Activated CD8-positive, alpha-beta T cell treated with anti-CD3 and anti-CD28 coated beads for 36 hours (primary cell): ENCODE data around the gene GAGE13. TPM values are rescaled to one million over a fixed set of nuclear protein-coding genes. Genes with fewer than 3 reads are reported as not detected.
A peak's percentile ranks its signal among the peaks of the same experiment; 100 is the strongest.
"Not testable (repeated sequence)": the region's sequence is repeated elsewhere in the genome, so short reads cannot be mapped to it uniquely, and the experiment has no call there.

Experiments used
- ATAC-seq: fragments of 200-7000 bp; cut with Tn5 transposase; one replicate; pipeline ENCODE4 v1.10.0; 2021; ENCODE audit warnings: mild to moderate bottlenecking, moderate library complexity
- CTCF ChIA-PET: fragments of 350-600 bp; sonication (Branson Sonifier 250); formaldehyde crosslinking; loops from one replicate; lab custom pipeline; 2021; ENCODE audit warnings: antibody characterized with exemption; lab: Charles Lee
- POLR2A ChIA-PET: fragments of 350-600 bp; sonication (Branson Sonifier 250); formaldehyde crosslinking; loops from one replicate; lab custom pipeline; 2021; ENCODE audit warnings: antibody characterized with exemption; lab: Charles Lee
- DNase-seq: peaks from one replicate; pipeline ENCODE4 v3.0.0-alpha.2; 2020
- H3K27ac Mint-ChIP-seq: one replicate; pipeline ENCODE4 v1.8.0; 2021; ENCODE audit warnings: mild to moderate bottlenecking, mixed read lengths
- H3K27me3 Mint-ChIP-seq: one replicate; pipeline ENCODE4 v1.8.0; 2021; ENCODE audit warnings: mixed read lengths
- H3K36me3 Mint-ChIP-seq: one replicate; pipeline ENCODE4 v1.8.0; 2021; ENCODE audit warnings: low read depth, mixed read lengths
- H3K4me1 Mint-ChIP-seq: one replicate; pipeline ENCODE4 v1.8.0; 2021; ENCODE audit warnings: low read depth, mixed read lengths
- H3K4me3 Mint-ChIP-seq: one replicate; pipeline ENCODE4 v1.8.0; 2021; ENCODE audit warnings: mild to moderate bottlenecking, moderate library complexity, mixed read lengths
- H3K9me3 Mint-ChIP-seq: one replicate; pipeline ENCODE4 v1.8.0; 2021; ENCODE audit warnings: mixed read lengths
- CTCF ChIP-seq: fragments of 200-600 bp; IDR thresholded peaks from one replicate; pipeline ENCODE4 v1.8.0; 2022; ENCODE audit warnings: antibody characterized with exemption, mild to moderate bottlenecking
- intact Hi-C: fragments of 100-400 bp; cut with micrococcal nuclease; formaldehyde crosslinking; loops from one replicate; pipeline ENCODE4 v1.10.0; 2022
- total RNA-seq, 2 experiments: library from RNA; stranded (reverse); gene quantifications; one replicate each; pipeline ENCODE4 v1.2.3, GENCODE V29; 2021

The GAGE13 gene
- total RNA-seq, 2 experiments from 2014 or later: not detected

- Mint-ChIP-seq H3K27ac (no peak overlapping the region), H3K27me3 (no peaks in the 10 kb centered on the region), H3K36me3 (no peaks in the 10 kb centered on the region), H3K4me1 (peaks cover 23% of the 10 kb centered on the region), H3K4me3 (no peak overlapping the region), H3K9me3 (no peaks in the 10 kb centered on the region)
- ATAC-seq: no peak
- ChIA-PET CTCF (no interaction called here), POLR2A (no interaction called here)
- intact Hi-C loops: no loop called here
- TF ChIP-seq CTCF: no peak
- no peak for DNase-seq
These were observed 41.2 kb upstream of the GAGE13 start for GRCh38 chrX:49290215-49290614.

GRCh38 chrX:49291615-49292337 lies 39.6 kb upstream of the GAGE13 start:
- POLR2A ChIA-PET: interaction anchor here (0.9 kb wide), 1 partner anchor 15 kb away, joined by 3 read pairs; no protein-coding TSS in a partner anchor
- Mint-ChIP-seq H3K36me3 (no peaks in the 10 kb centered on the region), H3K27me3 (no peaks in the 10 kb centered on the region), H3K9me3 (no peaks in the 10 kb centered on the region), H3K27ac (peak overlapping the region; percentile 69), H3K4me1 (peaks cover 23% of the 10 kb centered on the region), H3K4me3 (no peak overlapping the region)
- peak; percentile 71 for TF ChIP-seq CTCF
- intact Hi-C loops: no loop called here
- DNase-seq: peak; percentile 87
- CTCF ChIA-PET: interaction anchor here (0.8 to 2.8 kb wide), 10 partner anchors 10 to 438 kb away, joined by 3 to 21 read pairs (median 5); partner anchors contain the start of gene FOXP3
- peak; percentile 95 for ATAC-seq

- Mint-ChIP-seq H3K27ac (no peak overlapping the region), H3K4me3 (no peak overlapping the region), H3K9me3 (no peaks in the 10 kb centered on the region), H3K27me3 (no peaks in the 10 kb centered on the region), H3K36me3 (no peaks in the 10 kb centered on the region), H3K4me1 (peaks cover 19% of the 10 kb centered on the region)
- intact Hi-C loops: no loop called here
- DNase-seq: no peak
- ATAC-seq: peak; percentile 31
- ChIA-PET POLR2A (interaction anchor here (0.9 kb wide), 1 partner anchor 16 kb away, joined by 3 read pairs; no protein-coding TSS in a partner anchor), CTCF (interaction anchor here (1.2 to 2.8 kb wide), 8 partner anchors 11 to 438 kb away, joined by 3 to 21 read pairs (median 6); partner anchors contain the start of gene FOXP3)
- TF ChIP-seq CTCF: no peak
These were observed 38.7 kb upstream of the GAGE13 start for GRCh38 chrX:49292400-49293362.

GRCh38 chrX:49299293-49299692 lies 32.1 kb upstream of the GAGE13 start:
- CTCF ChIA-PET, ATAC-seq, H3K27me3 Mint-ChIP-seq, H3K27ac Mint-ChIP-seq, H3K4me1 Mint-ChIP-seq, H3K9me3 Mint-ChIP-seq, H3K4me3 Mint-ChIP-seq, intact Hi-C loops, DNase-seq, H3K36me3 Mint-ChIP-seq, POLR2A ChIA-PET: not testable (repeated sequence)

GRCh38 chrX:49300703-49301102 lies 30.7 kb upstream of the GAGE13 start:
- no peak for TF ChIP-seq CTCF
- Mint-ChIP-seq H3K27ac (no peak overlapping the region), H3K27me3 (no peaks in the 10 kb centered on the region), H3K4me3 (no peak overlapping the region), H3K36me3 (no peaks in the 10 kb centered on the region), H3K4me1 (no peaks in the 10 kb centered on the region), H3K9me3 (no peaks in the 10 kb centered on the region)
- CTCF ChIA-PET: interaction anchor here (1.3 kb wide), 1 partner anchor 453 kb away, joined by 4 read pairs; no protein-coding TSS in a partner anchor
- intact Hi-C loops: no loop called here
- DNase-seq (no peak), ATAC-seq (no peak)
- POLR2A ChIA-PET: no interaction called here
